ENCODE results near the gene SULF2.

The SULF2 gene

GRCh38 chr20:47760686-47761481 is 24.4 kb downstream of the SULF2 start:
- DNase-seq = no peak

- DNase-seq = no peak
Measured at GRCh38 chr20:47758517-47759450, 26.5 kb downstream of the SULF2 start.

GRCh38 chr20:47757145-47758035 is 27.9 kb downstream of the SULF2 start:
- no peak for DNase-seq

- DNase-seq = no peak
Measured at GRCh38 chr20:47754946-47755652, 30.2 kb downstream of the SULF2 start.

- DNase-seq = no peak
Measured at GRCh38 chr20:47754388-47754715, 30.9 kb downstream of the SULF2 start.

- DNase-seq = no peak
Measured at GRCh38 chr20:47753576-47754387, 31.5 kb downstream of the SULF2 start.

GRCh38 chr20:47751449-47751848 is 33.8 kb downstream of the SULF2 start:
- no peak for DNase-seq

- no peak for DNase-seq
Measured at GRCh38 chr20:47749339-47749738, 35.9 kb downstream of the SULF2 start.

- no peak for DNase-seq
Measured at GRCh38 chr20:47748823-47749222, 36.5 kb downstream of the SULF2 start.

- no peak for DNase-seq
Measured at GRCh38 chr20:47748069-47748468, 37.2 kb downstream of the SULF2 start.

GRCh38 chr20:47747669-47748031 is 37.6 kb downstream of the SULF2 start:
- no peak for DNase-seq

- DNase-seq = no peak
Measured at GRCh38 chr20:47744803-47745202, 40.5 kb downstream of the SULF2 start.

GRCh38 chr20:47743671-47744070 is 41.6 kb downstream of the SULF2 start:
- DNase-seq = no peak

- DNase-seq = no peak
Measured at GRCh38 chr20:47741669-47742608, 43.3 kb downstream of the SULF2 start.

- DNase-seq = no peak
Measured at GRCh38 chr20:47740862-47741184, 44.5 kb downstream of the SULF2 start.

GRCh38 chr20:47740121-47740861 is 45.0 kb downstream of the SULF2 start:
- no peak for DNase-seq

- DNase-seq = no peak
Measured at GRCh38 chr20:47737923-47738322, 47.4 kb downstream of the SULF2 start.

GRCh38 chr20:47736570-47737152 is 48.6 kb downstream of the SULF2 start:
- DNase-seq = no peak
